NK-92 treated with Interleukin-12 subunit alpha and Interleukin-12 subunit beta, amount 100 ng/mL, for 24 hours (cell line): ENCODE data around the gene RAB25.

Source experiments
- DNase-seq: peaks from one replicate; lab custom pipeline; 2025; lab: John Stamatoyannopoulos, UW

Gene RAB25

DNA sequence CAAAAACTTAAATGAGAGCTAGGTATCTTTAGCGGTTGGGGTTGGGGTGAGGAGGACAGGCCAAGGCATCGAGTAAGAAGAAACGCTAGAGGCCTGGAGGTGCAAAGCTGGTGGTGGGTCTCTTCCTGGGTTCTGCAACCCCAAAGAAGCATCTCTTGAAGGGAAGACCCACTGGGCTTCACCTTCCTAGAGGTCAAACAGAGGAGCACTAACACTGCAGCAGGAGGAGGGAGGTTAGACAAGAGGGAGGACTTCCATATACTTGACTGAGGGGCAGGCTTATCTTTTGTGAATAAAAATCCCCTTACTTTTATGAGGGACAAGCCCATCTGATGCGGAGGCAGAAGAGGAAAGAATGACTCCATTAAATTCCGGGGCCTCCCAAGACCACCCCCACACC, 18.8 kb downstream of the RAB25 start:
- DNase-seq: no peak

DNA sequence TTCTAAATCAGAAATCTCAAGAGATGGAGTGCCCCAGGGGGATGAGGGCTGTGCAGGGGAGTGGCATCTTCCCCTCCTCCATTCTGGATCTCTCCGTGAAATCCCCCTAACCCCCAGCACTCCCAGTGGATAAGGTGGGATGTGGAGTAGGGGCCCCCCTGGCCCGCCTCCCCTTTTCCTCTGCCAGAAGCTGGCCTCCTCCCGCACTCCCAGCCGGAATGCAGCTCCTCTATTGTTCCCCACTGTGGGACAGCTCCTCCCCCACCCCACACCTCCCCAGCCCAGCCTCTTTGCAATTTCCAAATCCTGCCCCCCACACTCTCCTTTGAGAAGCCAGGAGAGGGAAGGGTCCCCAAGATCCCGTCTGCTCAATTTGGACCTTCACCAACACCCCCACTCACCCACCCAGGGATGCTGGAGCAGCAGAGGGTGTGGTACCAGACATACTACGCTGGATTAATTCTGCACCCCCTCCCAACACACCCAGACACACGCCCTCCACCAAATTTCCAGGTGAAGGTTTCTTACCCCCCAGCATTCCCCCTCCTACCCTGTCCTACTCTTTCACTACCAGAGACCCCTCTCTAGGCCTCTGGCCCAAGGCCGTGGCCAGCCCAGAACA, 19.4 kb downstream of the RAB25 start:
- no peak for DNase-seq

- DNase-seq: no peak
Measured at GRCh38 chr1:156080863-156081179, 19.9 kb downstream of the RAB25 start.

DNA sequence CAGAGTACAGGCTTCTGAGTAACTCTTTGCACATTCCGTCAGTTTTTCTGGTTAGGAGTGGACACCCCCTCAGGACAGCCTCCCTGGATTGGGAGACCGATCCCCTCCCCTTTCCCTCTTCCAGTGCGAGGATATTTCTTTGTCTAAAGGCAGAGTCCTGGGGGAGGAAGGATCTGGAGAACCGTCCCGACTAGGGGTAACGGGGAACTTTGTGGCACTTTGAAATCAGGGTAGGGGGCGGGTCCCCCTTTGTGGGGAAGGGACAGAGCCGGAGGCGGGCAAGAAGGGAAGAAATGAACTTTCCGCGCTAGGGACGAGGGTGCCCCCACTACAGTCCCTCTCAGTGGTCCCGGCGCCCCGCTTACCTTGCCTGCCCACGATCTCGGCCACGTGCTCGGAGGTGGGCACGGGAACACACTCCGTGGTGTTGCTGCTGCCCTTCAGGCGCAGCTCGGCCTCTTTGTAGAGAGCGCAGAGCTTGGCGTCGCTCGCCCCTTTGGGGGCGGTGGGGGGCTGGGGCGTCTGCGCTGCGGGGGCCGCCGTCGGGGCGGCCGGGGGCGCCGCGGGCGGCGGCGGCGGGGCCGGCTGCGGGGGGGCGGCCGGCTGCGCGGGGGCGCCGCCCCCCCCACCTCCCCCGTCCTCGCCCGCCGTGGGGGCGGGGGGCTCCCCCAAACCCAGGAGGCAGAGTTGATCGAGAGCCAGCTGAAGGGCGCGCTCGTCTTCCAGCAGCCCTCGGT, 20.4 kb downstream of the RAB25 start:
- DNase-seq: no peak

DNA sequence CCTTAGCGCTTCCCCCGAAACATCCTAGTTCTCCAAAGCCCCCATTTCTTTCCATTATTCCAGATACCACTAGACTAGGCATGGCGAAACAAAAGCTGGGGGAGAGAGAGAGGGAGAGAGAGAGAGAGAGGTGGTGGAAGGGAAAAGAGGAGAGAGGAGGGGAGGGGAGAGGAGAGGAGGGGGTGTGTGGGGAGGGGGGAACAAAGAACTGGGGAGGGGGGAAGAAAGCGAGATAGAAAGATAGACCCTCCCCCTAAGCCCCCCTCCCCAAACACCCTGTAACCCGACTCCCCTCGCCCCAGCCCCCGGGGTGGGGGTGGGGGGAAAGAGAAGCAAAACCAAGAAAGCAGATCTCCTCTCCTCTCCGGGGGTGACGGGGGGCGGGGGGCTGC, 21.0 kb downstream of the RAB25 start:
- no peak for DNase-seq

DNA sequence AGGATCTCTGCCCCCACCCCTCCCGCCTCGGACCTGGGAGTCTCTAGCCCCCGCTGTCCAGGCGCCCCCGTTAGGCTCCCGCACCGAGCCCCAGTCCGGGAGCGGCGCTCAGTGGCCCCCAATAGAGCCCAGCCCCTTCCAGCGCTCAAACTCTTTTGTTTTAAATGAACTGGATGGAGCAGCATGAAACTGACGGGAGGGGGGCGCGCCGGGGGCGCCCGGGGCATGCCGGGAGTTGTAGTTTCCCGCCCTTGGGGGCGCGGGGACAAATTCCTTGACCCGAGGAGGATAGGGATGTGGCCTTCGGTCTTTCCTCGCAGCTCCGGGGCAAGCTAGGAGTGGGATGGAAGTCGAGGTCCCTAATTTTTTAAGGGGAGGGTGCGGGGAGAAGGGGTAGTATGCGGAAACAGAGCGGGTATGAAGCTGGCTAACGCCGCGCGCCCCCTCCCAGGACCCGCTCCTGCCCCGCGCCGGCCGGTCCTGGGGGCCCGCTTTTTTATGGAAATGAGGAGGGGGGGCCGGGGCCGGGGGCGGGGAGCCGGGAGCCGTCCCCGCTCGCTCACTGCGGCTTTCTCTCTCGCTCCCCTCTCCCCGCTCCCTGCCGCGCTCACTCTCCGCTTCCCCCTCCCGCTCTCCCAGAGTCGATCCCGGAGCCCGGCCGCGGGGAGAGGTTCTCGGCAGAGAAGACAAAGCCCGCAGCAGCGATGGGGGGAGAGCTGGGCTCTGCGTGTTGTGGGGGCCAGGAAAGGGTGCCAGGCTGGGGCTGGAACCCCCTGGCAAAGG, 21.5 kb downstream of the RAB25 start, which contains the start of gene MEX3A:
MEX3A (minus strand) TSS at position 157 of the 783 bp plus-strand sequence. CDS start 467 bp downstream, outside the sequence.
- peak; percentile 15 for DNase-seq

- no peak for DNase-seq
Measured at GRCh38 chr1:156083800-156084790, 23.1 kb downstream of the RAB25 start.

- DNase-seq: no peak
Measured at GRCh38 chr1:156086256-156086662, 25.3 kb downstream of the RAB25 start.

- DNase-seq: no peak
Measured at GRCh38 chr1:156089704-156090103, 28.7 kb downstream of the RAB25 start.

DNA sequence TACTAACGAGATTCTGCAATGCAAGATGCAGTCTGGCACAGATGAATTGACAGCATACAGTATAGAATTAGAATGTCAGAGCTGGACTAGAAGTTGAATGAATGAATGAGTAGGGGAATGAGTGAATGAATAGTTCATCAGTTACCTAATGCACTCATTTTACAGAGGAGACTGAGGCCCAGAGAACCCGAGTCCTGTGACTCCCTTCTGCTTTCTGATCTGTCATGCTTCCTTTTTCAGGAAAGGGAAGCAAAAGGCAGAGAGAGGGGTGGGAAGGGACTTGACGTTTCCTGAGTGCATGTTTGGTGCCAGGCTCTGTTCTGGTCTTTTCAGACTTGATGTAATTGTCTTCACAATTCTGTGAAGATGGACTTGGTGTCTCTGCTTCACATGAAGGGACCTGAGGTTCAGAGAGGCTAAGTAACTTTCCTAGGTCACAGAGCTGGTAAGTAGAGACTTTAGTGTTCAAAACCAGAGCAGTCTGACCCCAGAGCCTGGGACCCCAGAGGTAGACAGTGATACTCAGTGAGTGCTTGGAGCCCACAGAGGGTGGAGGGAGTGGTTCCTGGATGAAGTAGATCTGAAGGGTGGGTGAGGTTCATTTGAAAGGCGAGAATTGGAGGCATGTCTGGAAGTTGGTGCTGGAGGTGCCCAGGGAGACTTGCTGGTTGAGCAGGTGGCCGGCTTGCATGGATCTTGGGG, 29.3 kb downstream of the RAB25 start:
- DNase-seq: no peak

DNA sequence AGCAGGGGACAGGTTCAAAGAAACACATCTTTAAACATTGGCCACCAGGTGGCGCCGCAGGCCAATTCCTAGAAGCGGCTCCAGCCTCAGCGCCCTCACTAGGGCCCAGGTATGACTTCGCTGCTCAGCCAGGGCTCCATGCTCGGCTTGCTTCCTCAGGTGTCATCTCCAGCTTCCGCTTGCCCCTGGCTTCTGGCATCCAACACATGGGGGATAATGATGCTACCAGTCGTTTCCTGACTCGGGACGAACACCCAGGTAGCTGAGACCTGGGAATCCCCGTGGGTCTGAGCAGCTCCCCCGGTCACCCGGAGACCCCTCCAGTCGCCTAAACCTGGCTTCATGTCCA, 29.9 kb downstream of the RAB25 start:
- DNase-seq: peak; percentile 71

DNA sequence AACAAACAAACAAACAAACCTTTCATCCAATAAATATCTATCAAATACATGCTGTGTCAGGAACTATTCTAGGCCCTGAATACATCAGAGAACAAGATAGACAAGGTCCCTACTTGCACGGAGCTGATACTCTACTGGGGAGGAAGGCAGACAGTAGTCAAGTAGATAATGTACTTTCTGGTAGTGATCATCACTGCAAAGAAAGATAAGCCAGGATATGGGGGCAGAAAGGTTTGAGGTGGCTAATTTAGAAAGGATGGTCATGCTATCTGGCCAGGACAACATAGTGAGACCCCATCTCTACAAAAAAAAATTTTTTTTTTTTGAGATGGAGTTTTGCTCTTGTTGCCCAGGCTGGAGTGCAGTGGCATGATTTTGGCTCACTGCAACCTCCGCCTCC, 30.6 kb downstream of the RAB25 start:
- DNase-seq: no peak

GRCh38 chr1:156095906-156096508, 35.0 kb downstream of the RAB25 start:
- DNase-seq: no peak

- peak; percentile 88 for DNase-seq
Measured at GRCh38 chr1:156096640-156097391, 35.9 kb downstream of the RAB25 start.

GRCh38 chr1:156097499-156098178, 36.7 kb downstream of the RAB25 start:
- no peak for DNase-seq

DNA sequence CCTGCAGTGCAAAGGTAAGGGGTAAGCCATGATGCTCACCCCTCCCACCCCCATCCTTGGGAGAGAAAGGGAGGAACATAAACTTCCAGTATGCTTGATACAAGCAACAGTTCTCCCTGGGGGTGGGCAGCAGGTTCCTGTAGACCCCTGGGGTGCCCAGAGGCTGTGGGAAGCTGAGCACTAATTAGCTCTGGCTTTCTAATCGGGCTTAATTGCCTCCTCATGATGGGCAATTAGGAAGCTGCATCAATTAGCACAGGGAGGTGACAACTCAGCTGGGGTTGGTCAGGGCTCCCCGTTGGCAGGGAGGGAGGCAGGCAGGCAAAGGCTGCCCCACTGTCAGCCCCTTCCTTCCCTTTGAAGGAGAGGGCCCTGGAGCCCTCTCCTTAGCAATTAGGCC, 37.8 kb downstream of the RAB25 start:
- no peak for DNase-seq

DNA sequence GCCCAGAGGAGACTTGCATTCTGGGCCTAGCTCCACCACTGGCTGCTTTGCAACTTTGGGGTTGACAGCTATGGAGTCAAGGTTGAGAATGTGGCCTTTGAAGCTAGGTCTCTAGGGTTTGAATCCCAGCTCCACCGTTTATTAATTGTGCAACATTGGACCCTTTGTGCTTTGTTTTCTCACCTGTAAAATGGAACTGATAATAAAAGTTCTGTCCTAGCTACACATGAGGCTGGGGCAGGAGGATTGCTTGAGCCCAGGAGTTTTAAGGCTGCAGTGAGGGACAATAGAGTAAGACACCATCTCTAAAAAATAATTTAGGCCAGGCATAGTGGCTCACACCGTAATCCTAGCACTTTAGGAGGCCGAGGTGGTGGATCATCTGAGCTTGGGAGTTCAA, 38.3 kb downstream of the RAB25 start:
- no peak for DNase-seq

- DNase-seq: no peak
Measured at GRCh38 chr1:156100205-156100995, 39.4 kb downstream of the RAB25 start.

DNA sequence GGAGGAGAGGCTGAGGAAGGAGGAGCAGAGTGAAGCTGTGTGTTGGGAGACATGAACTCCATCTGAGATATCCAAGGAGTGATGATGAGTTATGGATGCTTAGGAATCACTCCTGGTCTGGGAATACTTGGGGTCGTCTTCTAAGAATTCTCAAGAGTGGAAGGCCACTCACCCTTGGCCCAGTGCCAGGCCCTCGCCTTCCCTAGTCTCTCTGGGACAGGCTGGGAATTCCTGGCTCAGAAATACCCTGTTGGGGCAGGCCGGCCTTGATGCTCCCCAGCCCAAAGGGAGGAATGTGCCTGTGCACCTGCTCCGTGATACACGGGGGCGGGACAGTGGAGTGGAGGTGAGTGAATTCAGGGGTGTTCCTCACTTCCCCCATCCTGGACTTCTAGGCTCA, 40.9 kb downstream of the RAB25 start:
- DNase-seq: no peak
